ENCODE data around the gene COL5A2. TPM values are rescaled to one million over a fixed set of nuclear protein-coding genes. Genes with fewer than 3 reads are reported as not detected.

Gene COL5A2
- total RNA-seq, 1 donor from 2014 or later = 23.7 TPM

DNA sequence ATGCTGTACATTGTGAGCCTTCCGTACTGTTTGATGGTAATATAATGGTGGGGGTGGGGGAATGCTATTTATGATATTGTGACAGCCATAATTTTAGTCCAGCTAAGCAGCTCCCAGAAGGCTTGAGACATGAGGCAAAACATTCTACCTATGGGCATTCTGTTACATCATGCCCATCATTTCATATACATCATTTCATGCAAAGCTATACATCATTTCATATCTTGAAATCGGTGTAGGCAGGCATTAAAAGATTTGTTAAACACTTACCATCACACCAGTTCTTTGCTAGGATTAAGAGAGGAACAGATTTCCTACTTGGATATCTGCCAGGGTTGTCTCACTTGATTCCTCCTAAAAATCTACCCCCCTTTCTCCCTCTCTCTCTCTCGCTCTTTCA is 84.5 kb downstream of the COL5A2 start:
- H3K27me3 Mint-ChIP-seq (ENCODE audit: unreplicated experiment) = no peaks in the 10 kb centered on the region
- TF ChIP-seq, protein P1, sequence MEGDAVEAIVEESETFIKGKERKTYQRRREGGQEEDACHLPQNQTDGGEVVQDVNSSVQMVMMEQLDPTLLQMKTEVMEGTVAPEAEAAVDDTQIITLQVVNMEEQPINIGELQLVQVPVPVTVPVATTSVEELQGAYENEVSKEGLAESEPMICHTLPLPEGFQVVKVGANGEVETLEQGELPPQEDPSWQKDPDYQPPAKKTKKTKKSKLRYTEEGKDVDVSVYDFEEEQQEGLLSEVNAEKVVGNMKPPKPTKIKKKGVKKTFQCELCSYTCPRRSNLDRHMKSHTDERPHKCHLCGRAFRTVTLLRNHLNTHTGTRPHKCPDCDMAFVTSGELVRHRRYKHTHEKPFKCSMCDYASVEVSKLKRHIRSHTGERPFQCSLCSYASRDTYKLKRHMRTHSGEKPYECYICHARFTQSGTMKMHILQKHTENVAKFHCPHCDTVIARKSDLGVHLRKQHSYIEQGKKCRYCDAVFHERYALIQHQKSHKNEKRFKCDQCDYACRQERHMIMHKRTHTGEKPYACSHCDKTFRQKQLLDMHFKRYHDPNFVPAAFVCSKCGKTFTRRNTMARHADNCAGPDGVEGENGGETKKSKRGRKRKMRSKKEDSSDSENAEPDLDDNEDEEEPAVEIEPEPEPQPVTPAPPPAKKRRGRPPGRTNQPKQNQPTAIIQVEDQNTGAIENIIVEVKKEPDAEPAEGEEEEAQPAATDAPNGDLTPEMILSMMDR (IDR thresholded peaks at IDR 0.05; ENCODE audit: partially characterized antibody, unreplicated experiment) = no peak
- no peaks in the 10 kb centered on the region for H3K36me3 Mint-ChIP-seq (ENCODE audit: unreplicated experiment)
- no peaks in the 10 kb centered on the region for H3K9me3 Mint-ChIP-seq (ENCODE audit: unreplicated experiment)
- no peak overlapping the region for H3K27ac Mint-ChIP-seq (ENCODE audit: unreplicated experiment)
- no peaks in the 10 kb centered on the region for H3K4me1 Mint-ChIP-seq (ENCODE audit: low read depth, unreplicated experiment)
- DNase-seq = no peak
- no peak overlapping the region for H3K4me3 Mint-ChIP-seq (ENCODE audit: unreplicated experiment)

DNA sequence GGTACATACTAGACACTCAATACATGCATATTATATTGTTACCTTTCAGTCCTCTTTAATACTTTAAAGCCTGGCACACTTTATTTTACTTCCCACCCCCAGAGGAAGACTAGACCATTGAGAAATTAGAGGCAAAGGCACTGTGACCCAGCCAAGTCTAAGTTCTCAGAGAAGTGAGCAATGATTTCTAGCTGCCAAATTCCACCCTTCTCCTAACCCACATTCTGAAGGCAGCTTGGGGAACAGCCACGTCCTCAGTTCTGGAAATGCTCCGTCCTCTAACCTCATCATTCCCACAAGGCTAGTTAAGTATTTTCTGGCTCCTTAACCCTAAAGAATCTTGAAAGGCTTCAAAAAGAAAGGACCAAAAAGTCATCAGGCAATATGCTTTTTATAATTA is 86.6 kb downstream of the COL5A2 start:
- Mint-ChIP-seq H3K4me3 (ENCODE audit: unreplicated experiment) (no peak overlapping the region), H3K4me1 (ENCODE audit: low read depth, unreplicated experiment) (no peaks in the 10 kb centered on the region), H3K36me3 (ENCODE audit: unreplicated experiment) (no peaks in the 10 kb centered on the region), H3K9me3 (ENCODE audit: unreplicated experiment) (no peaks in the 10 kb centered on the region), H3K27ac (ENCODE audit: unreplicated experiment) (no peak overlapping the region), H3K27me3 (ENCODE audit: unreplicated experiment) (no peaks in the 10 kb centered on the region)
- DNase-seq = no peak
- TF ChIP-seq, protein P1 (IDR thresholded peaks at IDR 0.05; ENCODE audit: partially characterized antibody, unreplicated experiment) = no peak

DNA sequence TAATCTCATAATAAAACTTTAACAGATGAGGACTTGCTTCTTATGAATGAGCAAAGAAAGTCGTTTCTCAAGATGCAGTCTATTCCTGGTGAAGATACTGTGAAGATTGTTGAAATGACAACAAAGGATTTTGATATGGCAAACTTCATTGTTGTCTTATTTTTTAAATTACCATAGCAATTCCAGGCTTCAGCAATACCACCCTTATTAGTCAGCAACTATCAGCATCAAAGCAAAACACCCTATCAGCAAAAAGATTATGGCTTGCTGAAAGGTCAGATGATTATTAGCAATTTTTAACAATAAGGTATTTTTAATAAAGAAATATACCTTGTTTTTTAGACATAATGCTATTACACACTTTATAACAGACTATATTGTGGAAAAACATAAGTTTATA is 88.3 kb downstream of the COL5A2 start:
- TF ChIP-seq, protein P1 (IDR thresholded peaks at IDR 0.05; ENCODE audit: partially characterized antibody, unreplicated experiment) = no peak
- no peaks in the 10 kb centered on the region for H3K36me3 Mint-ChIP-seq (ENCODE audit: unreplicated experiment)
- no peaks in the 10 kb centered on the region for H3K27me3 Mint-ChIP-seq (ENCODE audit: unreplicated experiment)
- no peaks in the 10 kb centered on the region for H3K9me3 Mint-ChIP-seq (ENCODE audit: unreplicated experiment)
- no peak overlapping the region for H3K4me3 Mint-ChIP-seq (ENCODE audit: unreplicated experiment)
- H3K27ac Mint-ChIP-seq (ENCODE audit: unreplicated experiment) = no peak overlapping the region
- DNase-seq = no peak
- H3K4me1 Mint-ChIP-seq (ENCODE audit: low read depth, unreplicated experiment) = no peaks in the 10 kb centered on the region

DNA sequence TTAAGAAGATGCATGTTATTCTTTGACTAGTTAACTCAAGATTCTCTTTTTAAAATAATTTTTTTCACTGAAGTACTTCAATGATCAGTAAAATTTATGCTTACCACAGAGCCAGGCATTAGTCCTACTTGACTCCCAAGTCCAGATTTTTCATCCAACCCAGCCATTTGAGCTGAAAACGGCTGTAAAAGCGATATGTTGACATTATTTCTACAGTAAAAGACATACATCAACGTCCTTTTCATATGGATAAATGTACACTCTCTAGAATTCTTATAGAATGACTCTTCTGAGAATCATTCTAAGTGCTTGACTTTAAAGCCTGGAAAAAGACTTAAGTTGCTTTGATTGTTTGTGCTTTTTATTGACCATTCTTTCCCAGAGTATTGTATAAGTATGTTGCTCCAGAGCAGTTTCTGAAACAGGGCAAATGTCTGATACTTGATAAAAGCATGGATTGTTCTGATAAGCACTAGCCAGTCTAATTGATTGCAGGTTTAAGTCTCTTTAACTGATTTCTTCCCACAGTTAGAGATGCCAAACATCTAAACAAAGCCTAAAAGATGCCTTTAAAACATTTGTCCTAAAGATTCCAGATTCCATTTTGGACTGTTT is 90.9 kb downstream of the COL5A2 start:
- no peak for DNase-seq
- Mint-ChIP-seq H3K36me3 (ENCODE audit: unreplicated experiment) (no peaks in the 10 kb centered on the region), H3K9me3 (ENCODE audit: unreplicated experiment) (no peaks in the 10 kb centered on the region), H3K4me1 (ENCODE audit: low read depth, unreplicated experiment) (no peaks in the 10 kb centered on the region), H3K27me3 (ENCODE audit: unreplicated experiment) (no peaks in the 10 kb centered on the region), H3K4me3 (ENCODE audit: unreplicated experiment) (no peak overlapping the region), H3K27ac (ENCODE audit: unreplicated experiment) (no peak overlapping the region)
- TF ChIP-seq, protein P1 (IDR thresholded peaks at IDR 0.05; ENCODE audit: partially characterized antibody, unreplicated experiment) = no peak

DNA sequence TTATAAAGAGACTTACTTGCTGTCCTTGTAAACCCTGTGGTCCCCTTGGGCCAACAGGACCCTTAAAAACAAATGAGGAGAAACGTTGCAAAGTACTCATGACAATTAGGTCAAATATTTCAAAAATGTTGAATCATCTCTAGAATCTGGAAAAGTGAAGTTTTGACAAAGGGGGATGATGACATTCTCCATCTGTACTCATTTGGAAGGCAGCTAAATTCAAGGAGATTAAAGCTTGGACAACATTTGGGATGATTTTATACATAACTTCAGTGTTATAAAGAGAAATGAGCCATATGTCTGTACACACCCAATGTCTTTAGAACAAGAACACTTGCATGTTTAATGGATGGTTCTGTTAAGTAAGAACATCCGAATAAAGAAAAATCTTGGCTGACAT is 92.9 kb downstream of the COL5A2 start:
- no peak overlapping the region for H3K27ac Mint-ChIP-seq (ENCODE audit: unreplicated experiment)
- no peaks in the 10 kb centered on the region for H3K9me3 Mint-ChIP-seq (ENCODE audit: unreplicated experiment)
- TF ChIP-seq, protein P1 (IDR thresholded peaks at IDR 0.05; ENCODE audit: partially characterized antibody, unreplicated experiment) = no peak
- H3K4me3 Mint-ChIP-seq (ENCODE audit: unreplicated experiment) = no peak overlapping the region
- peaks cover 5% of the 10 kb centered on the region for H3K4me1 Mint-ChIP-seq (ENCODE audit: low read depth, unreplicated experiment)
- no peak for DNase-seq
- H3K36me3 Mint-ChIP-seq (ENCODE audit: unreplicated experiment) = no peaks in the 10 kb centered on the region
- peaks cover 1% of the 10 kb centered on the region for H3K27me3 Mint-ChIP-seq (ENCODE audit: unreplicated experiment)
